ENCODE measurements around the gene SEPTIN6.

SEPTIN6 gene

GRCh38 chrX:119647552-119648420 is 45.2 kb downstream of the SEPTIN6 start:
- no peak for DNase-seq

DNA sequence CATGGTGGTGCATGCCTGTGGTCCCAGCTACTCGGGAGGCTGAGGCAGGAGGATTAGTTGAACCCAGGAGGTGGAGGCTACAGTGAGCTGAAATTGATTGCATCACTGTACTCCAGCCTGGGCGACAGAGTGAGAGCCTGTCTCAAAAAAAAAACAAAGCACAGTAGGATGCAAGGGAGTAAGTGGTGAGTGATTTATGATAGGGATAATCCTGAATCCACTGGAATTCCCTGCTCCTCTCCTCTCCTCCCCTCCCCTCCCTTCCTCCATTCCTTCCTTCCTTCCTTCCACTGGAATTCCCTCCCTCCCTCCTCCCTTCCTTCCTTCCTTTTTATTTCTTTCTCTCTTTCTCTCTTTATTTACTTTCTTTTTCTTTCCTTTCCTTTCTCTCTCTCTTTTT is 45.9 kb downstream of the SEPTIN6 start:
- no peak for DNase-seq

GRCh38 chrX:119646515-119646914 is 46.5 kb downstream of the SEPTIN6 start:
- no peak for DNase-seq

GRCh38 chrX:119643696-119644095 is 49.3 kb downstream of the SEPTIN6 start:
- no peak for DNase-seq
